Mesenchymal stem cell (in vitro differentiated cells and primary cell): Measurements from ENCODE around the gene FGF6.

Experiments used
- DNase-seq: peaks from one replicate; pipeline ENCODE4 v3.0.0-alpha.2; 2013
- H2AFZ ChIP-seq: one replicate; pipeline ENCODE4 v1.6.1; 2013; ENCODE audit warnings: low read depth, mild to moderate bottlenecking, control low read depth, inconsistent platforms, low read length, moderate library complexity
- H2AK5ac ChIP-seq: 2 replicates; pipeline ENCODE4 v1.6.1; 2013; ENCODE audit warnings: low read length, moderate library complexity, mild to moderate bottlenecking, inconsistent platforms; ENCODE audit not compliant: severe bottlenecking
- H2BK120ac ChIP-seq: one replicate; pipeline ENCODE4 v1.6.1; 2013; ENCODE audit warnings: low read depth, mild to moderate bottlenecking, inconsistent platforms, low read length, moderate library complexity
- H2BK12ac ChIP-seq, 2 experiments: one replicate each; pipeline ENCODE4 v1.6.1; 2013; ENCODE audit warnings: inconsistent platforms in 2 of 2, low read length in 2 of 2, mild to moderate bottlenecking in 2 of 2, moderate library complexity in 2 of 2, control low read depth in 1 of 2
- H2BK15ac ChIP-seq: one replicate; pipeline ENCODE4 v1.6.1; 2013; ENCODE audit warnings: mild to moderate bottlenecking, low read depth, inconsistent platforms; ENCODE audit not compliant: poor library complexity, severe bottlenecking
- H2BK5ac ChIP-seq: 2 replicates; pipeline ENCODE4 v1.6.1; 2013; ENCODE audit warnings: low read depth, mild to moderate bottlenecking, low read length, control low read depth, inconsistent platforms; ENCODE audit not compliant: poor library complexity, severe bottlenecking
- H3K14ac ChIP-seq, 2 experiments: one replicate each; pipeline ENCODE4 v1.6.1; 2013; ENCODE audit warnings: inconsistent platforms in 2 of 2, low read length in 2 of 2, control low read depth in 1 of 2, mild to moderate bottlenecking in 1 of 2, moderate library complexity in 1 of 2
- H3K18ac ChIP-seq, 2 experiments: one replicate each; pipeline ENCODE4 v1.6.1; 2013; ENCODE audit warnings: inconsistent platforms in 2 of 2, low read length in 2 of 2, control low read depth in 1 of 2, low read depth in 1 of 2, mild to moderate bottlenecking in 1 of 2
- H3K23ac ChIP-seq, 2 experiments: one replicate each; pipeline ENCODE4 v1.6.1; 2013; ENCODE audit warnings: inconsistent platforms in 2 of 2, low read length in 2 of 2, mild to moderate bottlenecking in 2 of 2, moderate library complexity in 2 of 2, control low read depth in 1 of 2
- H3K27ac ChIP-seq: 2 replicates; pipeline ENCODE4 v1.5.1; 2013; ENCODE audit warnings: mild to moderate bottlenecking, moderate library complexity, low read length, control low read depth, inconsistent platforms; ENCODE audit not compliant: poor library complexity, severe bottlenecking
- H3K27me3 ChIP-seq, 2 experiments: 2 replicates each; pipeline versions ENCODE4 v1.6.1 to v1.7.0; 2013; ENCODE audit warnings: low read length in 2 of 2, mild to moderate bottlenecking in 2 of 2, moderate library complexity in 2 of 2, control low read depth in 1 of 2, inconsistent platforms in 1 of 2; ENCODE audit not compliant: control insufficient read depth in 1 of 2, insufficient read depth in 1 of 2
- H3K36me3 ChIP-seq, 2 experiments: 2 replicates each; pipeline versions ENCODE4 v1.6.1 to v1.7.0; 2013; ENCODE audit warnings: low read length in 2 of 2, control low read depth in 1 of 2, inconsistent platforms in 1 of 2, low read depth in 1 of 2, mild to moderate bottlenecking in 1 of 2; ENCODE audit not compliant: insufficient read depth in 2 of 2, control insufficient read depth in 1 of 2
- H3K4ac ChIP-seq, 2 experiments: one replicate each; pipeline ENCODE4 v1.6.1; 2013; ENCODE audit warnings: inconsistent platforms in 2 of 2, low read length in 2 of 2, mild to moderate bottlenecking in 2 of 2, moderate library complexity in 2 of 2, control low read depth in 1 of 2, low read depth in 1 of 2
- H3K4me1 ChIP-seq: 2 replicates; pipeline ENCODE4 v1.6.1; 2013; ENCODE audit warnings: low read depth, low read length, control low read depth; ENCODE audit not compliant: control insufficient read depth, insufficient read depth
- H3K4me2 ChIP-seq: 2 replicates; pipeline ENCODE4 v1.6.1; 2013; ENCODE audit warnings: low read length, mild to moderate bottlenecking, inconsistent platforms; ENCODE audit not compliant: poor library complexity, severe bottlenecking
- H3K4me3 ChIP-seq, 2 experiments: 2 replicates each; pipeline versions ENCODE4 v1.5.1 to v1.7.0; 2013; ENCODE audit warnings: low read length in 2 of 2, mild to moderate bottlenecking in 2 of 2, control low read depth in 1 of 2, low read depth in 1 of 2; ENCODE audit not compliant: insufficient read depth in 1 of 2
- H3K79me1 ChIP-seq: replicated peaks from 2 replicates; pipeline ENCODE4 v1.6.1; 2013; ENCODE audit warnings: mild to moderate bottlenecking, control low read depth, low read length, inconsistent platforms; ENCODE audit not compliant: poor library complexity, severe bottlenecking
- H3K9ac ChIP-seq: 2 replicates; pipeline ENCODE4 v1.7.0; 2013; ENCODE audit warnings: mild to moderate bottlenecking, low read length, moderate library complexity
- H3K9me3 ChIP-seq: 2 replicates; pipeline ENCODE4 v1.7.0; 2013; ENCODE audit warnings: mild to moderate bottlenecking, low read length; ENCODE audit not compliant: control insufficient read depth
- H4K8ac ChIP-seq: one replicate; pipeline ENCODE4 v1.6.1; 2013; ENCODE audit warnings: inconsistent platforms, mild to moderate bottlenecking, low read length, moderate library complexity
- H4K91ac ChIP-seq: one replicate; pipeline ENCODE4 v1.6.1; 2013; ENCODE audit warnings: mild to moderate bottlenecking, low read length, inconsistent platforms
- WGBS: methylation state at CpG from one replicate; pipeline ENCODE4 v1.1.7; 2013; ENCODE audit warnings: mixed read lengths; 5-methylcytosine and 5-hydroxymethylcytosine counted together

Gene FGF6

DNA sequence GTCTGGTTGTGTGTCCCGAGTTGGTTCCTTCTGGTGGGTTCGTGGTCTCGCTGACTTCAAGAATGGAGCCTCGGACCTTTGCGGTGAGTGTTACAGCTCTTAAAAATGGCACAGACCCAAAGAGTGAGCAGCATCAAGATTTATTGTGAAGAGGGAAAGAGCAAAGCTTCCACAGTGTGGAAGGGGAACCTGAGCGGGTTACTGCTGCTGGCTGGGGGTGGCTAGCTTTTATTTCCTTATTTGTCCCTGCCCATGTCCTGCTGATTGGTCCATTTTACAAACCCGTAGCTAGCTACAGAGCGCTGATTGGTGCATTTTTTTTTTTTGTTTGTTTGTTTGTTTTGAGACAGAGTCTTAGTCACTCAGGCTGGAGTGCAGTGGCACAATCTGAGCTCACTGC lies 29.3 kb downstream of the FGF6 start:
- H3K36me3 ChIP-seq: no peaks in the 10 kb centered on the region
- H3K4me3 ChIP-seq: no peak overlapping the region

DNA sequence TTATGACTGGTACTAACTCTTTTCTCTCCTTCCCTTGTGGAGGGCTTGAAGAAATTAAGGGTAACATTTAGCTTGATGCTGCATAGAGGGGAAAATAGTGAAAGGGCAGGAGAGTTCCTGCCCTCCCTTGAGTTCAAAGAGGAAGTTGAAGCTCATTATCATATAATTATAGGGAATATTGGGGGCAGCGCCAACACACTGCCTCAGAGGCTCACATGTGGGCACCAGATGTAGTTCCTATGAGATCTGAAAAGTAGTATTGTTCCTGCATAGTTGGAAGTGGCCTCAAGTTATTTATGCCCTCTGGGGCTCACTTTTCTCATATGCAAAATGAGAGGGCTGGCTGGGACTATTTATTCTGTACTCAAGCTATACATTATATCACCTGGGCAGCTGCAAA lies 33.1 kb downstream of the FGF6 start:
- Histone ChIP-seq H3K4ac (no peak overlapping the region), H3K9me3 (no peaks in the 10 kb centered on the region), H2AFZ (no peak overlapping the region), H3K36me3 (no peaks in the 10 kb centered on the region), H2BK15ac (no peak overlapping the region), H3K4me3 (no peak overlapping the region), H3K4me1 (peaks cover 2% of the 10 kb centered on the region), H3K23ac (no peak overlapping the region), H3K79me1 (no peaks in the 10 kb centered on the region), H3K14ac (no peak overlapping the region), H4K8ac (no peak overlapping the region), H2AK5ac (no peak overlapping the region), H2BK5ac (no peak overlapping the region), H4K91ac (no peak overlapping the region), H3K27ac (no peak overlapping the region), H2BK120ac (no peak overlapping the region), H3K9ac (no peak overlapping the region), H3K18ac (no peak overlapping the region), H3K4me2 (no peak overlapping the region), H3K27me3 (peaks cover 56 to 64% of the 10 kb centered on the region in 2 experiments), H2BK12ac (no peak overlapping the region)
- DNase-seq: no peak
- WGBS: 100% methylated on average over 1 of the region's 1 CpG

More for the DNA sequence above, 29.3 kb downstream of the FGF6 start:
- Histone ChIP-seq H3K14ac (no peak overlapping the region), H3K27me3 (peaks cover 54 to 86% of the 10 kb centered on the region in 2 experiments), H4K8ac (no peak overlapping the region), H3K27ac (no peak overlapping the region), H3K9me3 (no peaks in the 10 kb centered on the region), H2BK15ac (no peak overlapping the region), H3K4ac (no peak overlapping the region), H2BK120ac (no peak overlapping the region), H2BK12ac (no peak overlapping the region), H4K91ac (no peak overlapping the region), H3K79me1 (no peaks in the 10 kb centered on the region), H2AFZ (no peak overlapping the region), H3K9ac (no peak overlapping the region), H3K18ac (no peak overlapping the region), H3K4me1 (peaks cover 2% of the 10 kb centered on the region), H2BK5ac (no peak overlapping the region), H2AK5ac (no peak overlapping the region), H3K4me2 (no peak overlapping the region), H3K23ac (no peak overlapping the region)
- 89% methylated on average over 8 of the region's 8 CpGs for WGBS
- DNase-seq: no peak

DNA sequence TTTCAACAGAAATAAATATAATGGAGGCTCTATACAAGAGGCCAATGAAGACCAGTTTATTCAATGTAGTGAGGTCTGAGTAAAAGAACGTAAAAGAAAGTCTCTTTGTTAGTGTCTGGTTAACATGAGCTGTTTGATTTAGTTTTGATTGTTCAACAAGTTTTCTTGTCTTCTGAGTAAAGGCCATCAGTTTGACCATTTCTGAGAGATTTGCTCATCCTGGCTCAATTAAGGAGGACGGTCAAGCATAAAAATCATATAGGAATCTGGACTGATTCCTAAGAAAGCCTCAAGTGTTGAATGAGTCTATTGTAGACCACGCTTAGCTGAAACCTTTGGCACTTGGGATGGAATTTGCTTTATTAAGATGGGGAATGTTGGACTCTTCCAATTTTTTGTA lies 33.6 kb downstream of the FGF6 start:
- Histone ChIP-seq H3K9me3 (no peaks in the 10 kb centered on the region), H4K8ac (no peak overlapping the region), H3K9ac (no peak overlapping the region), H2AFZ (no peak overlapping the region), H3K4me1 (no peaks in the 10 kb centered on the region), H4K91ac (no peak overlapping the region), H2BK120ac (no peak overlapping the region), H3K27me3 (peaks cover 52 to 60% of the 10 kb centered on the region in 2 experiments), H2BK12ac (no peak overlapping the region), H3K36me3 (no peaks in the 10 kb centered on the region), H3K18ac (no peak overlapping the region), H3K23ac (no peak overlapping the region), H2AK5ac (no peak overlapping the region), H3K14ac (no peak overlapping the region), H3K27ac (no peak overlapping the region), H2BK5ac (no peak overlapping the region), H3K4ac (no peak overlapping the region), H2BK15ac (no peak overlapping the region), H3K79me1 (no peaks in the 10 kb centered on the region), H3K4me3 (no peak overlapping the region), H3K4me2 (no peak overlapping the region)
- WGBS: 86% methylated on average over 3 of the region's 3 CpGs
- DNase-seq: no peak

DNA sequence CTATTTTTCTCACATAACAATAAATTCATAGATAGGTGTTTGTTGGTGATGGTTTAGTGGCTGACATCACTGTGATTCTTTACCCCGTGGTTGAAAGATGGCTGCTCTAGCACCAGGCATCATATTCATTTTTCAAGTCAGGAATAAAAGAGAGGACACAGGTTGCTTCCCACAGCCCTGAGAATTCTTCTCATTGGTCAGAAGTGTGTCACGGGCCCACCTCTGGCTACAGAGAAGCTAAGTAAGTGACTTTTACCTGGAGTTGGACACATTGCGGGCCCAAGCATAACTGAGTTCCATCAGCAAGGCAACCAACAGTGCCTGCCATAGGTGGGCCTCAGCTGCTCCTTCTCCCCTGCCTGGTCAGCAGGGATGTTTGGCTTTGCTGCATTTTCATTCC lies 38.5 kb downstream of the FGF6 start:
- no peak for DNase-seq
- Histone ChIP-seq H3K9me3 (no peaks in the 10 kb centered on the region), H3K23ac (no peak overlapping the region), H3K36me3 (no peaks in the 10 kb centered on the region), H2AFZ (no peak overlapping the region), H3K4me3 (no peak overlapping the region), H2BK5ac (no peak overlapping the region), H3K4me2 (no peak overlapping the region), H4K8ac (no peak overlapping the region), H3K18ac (no peak overlapping the region), H2AK5ac (no peak overlapping the region), H3K79me1 (no peaks in the 10 kb centered on the region), H2BK15ac (no peak overlapping the region), H3K27me3 (peaks cover 19 to 26% of the 10 kb centered on the region in 2 experiments), H2BK12ac (no peak overlapping the region), H3K14ac (no peak overlapping the region), H3K9ac (no peak overlapping the region), H4K91ac (no peak overlapping the region), H2BK120ac (no peak overlapping the region), H3K27ac (no peak overlapping the region), H3K4me1 (no peaks in the 10 kb centered on the region), H3K4ac (no peak overlapping the region)
- WGBS: 88% methylated on average over 3 of the region's 3 CpGs
